Embryonic facial prominence (tissue), 1 donor: ENCODE measurements around the gene CKS2.
A peak's percentile ranks its signal among the peaks of the same experiment; 100 is the strongest.
"Not testable (repeated sequence)": the region's sequence is repeated elsewhere in the genome, so short reads cannot be mapped to it uniquely, and the experiment has no call there.

Experiments used
- DNase-seq: peaks from one replicate; pipeline ENCODE4 v3.0.0-alpha.2; 2016; ENCODE audit errors: extremely low spot score

CKS2 gene

DNA sequence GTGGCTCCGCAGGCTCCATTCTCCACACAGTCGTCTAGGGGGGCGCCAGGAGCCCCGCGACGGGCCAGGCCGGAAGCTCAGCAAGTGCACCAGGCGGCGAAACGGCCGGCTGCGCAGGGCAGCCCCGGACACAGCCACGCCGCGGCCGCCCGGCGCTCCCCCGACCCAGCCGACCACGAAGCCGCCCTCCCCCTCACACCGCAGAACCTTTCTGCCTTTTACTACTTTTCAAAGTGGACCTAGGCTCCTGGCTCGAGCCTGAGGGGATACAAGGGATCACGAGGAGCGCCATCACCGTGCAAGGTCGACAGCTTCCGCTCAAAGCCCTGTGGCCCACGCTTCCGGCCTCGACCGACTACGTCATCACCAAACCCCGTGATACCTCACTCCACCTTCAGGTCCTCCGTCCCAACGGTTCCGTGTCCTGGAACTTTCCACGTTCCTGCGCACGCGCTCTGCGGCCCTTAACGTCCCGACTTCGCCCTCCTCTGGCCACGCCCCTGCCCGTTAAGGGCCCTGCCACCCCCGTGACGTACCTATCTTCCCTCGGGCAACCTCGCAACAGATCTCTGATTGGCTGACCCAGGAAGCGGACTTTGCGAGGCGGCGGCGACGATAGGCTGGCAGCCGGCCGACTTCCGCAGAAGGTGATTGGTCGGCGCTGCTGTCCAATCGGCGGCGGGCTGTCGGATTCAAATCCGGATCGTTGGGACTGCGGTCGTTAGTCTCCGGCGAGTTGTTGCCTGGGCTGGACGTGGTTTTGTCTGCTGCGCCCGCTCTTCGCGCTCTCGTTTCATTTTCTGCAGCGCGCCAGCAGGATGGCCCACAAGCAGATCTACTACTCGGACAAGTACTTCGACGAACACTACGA, at the start of gene CKS2:
Gene CKS2 (plus strand): TSS at position 721 of the 871 bp plus-strand sequence. CDS start 98 bp downstream, at position 819.
- DNase-seq, result peak; percentile 100

DNA sequence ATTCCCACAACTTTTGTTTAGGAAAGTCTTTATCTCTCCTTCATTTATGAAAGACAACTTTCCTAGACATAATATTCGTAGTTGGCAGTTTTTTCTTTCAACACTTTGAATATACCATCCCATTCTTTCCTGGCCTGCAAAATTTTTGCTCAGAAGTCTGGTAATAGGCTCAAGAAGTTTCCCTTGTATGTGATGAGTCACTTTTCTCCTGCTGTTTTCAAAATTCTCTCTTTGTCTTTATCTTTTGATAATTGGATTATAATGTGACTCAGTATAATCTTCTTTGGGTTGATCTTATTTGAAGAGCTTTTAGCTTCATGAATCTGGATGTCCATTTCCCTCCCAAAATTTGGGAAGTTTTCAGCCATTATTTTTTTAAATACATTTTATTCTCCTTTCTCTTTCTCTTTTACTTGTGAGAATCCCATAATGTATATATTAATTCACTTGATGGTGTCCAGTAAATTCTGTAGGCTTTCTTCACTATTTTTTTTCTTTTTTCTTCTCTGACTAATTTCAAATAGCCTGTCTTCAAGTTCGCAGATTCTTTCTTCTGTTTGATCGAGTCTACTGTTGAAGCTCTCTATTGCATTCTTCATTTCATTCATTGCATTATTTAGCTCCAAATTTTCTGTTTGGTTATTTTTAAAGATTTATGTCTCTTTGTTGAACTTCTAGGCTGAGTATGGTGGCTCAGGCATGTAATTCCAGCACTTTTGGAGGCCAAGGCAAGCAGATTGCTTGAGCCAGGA, 37.3 kb upstream of the CKS2 start:
- no peak for DNase-seq

GRCh38 chr9:89274838-89275237, 36.2 kb upstream of the CKS2 start:
- no peak for DNase-seq

DNA sequence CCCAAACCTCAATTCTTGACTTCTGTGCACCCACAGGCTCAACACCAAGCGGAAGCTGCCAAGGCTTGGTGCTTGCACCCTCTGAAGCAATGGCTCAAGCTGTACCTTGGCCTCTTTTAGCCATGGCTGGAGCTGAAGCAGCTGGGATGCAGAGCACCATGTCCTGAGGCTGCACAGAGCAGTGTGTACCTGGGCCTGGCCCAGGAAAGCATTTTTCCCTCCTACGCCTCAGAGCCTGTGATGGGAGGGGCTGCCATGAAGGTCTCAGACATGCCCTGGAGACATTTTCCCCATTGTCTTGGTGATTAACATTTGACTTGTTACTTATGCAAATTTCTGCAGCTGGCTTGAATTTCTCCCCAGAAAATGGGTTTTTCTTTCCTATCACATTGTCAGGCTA, 35.0 kb upstream of the CKS2 start:
- not testable (repeated sequence) for DNase-seq

DNA sequence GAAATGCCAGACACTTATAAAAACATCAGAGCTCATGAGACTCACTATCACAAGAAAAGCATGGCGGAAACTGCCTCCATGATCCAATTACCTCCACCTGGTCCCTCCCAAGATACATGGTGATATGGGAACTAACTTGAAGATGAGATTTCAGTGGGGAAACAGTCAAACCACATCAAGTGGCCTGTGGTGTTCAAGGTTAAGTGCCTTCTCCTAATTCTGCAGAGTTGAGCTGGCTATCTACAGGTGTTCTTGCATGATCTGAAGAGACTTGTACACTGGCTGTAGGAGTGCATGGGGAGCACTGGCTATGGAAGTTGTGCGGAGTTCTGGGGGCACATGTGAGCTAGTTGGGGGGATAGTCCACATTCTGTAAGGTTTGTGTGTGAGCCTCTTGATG, 34.0 kb upstream of the CKS2 start:
- DNase-seq, result no peak

DNA sequence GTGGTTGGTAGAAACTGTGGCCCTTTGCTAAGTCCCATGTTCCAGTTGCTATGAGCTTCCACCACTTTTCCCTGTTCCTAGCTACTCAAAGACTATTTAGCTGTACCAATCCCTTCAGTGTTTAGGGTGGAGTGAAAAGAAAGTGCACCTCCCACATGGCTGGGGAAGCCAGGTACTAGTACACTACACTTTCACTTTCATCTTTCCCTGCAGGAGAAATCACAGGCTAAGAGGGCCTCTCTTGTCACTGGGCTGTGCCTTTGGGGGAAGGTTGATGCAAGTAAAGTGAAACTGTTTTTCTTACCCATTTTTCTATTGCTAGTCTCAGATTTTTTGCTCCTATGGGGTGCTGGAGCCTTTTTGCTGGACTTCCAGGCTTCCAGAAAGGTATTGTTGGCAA, 33.5 kb upstream of the CKS2 start:
- DNase-seq, result no peak

GRCh38 chr9:89278551-89278950, 32.4 kb upstream of the CKS2 start:
- no peak for DNase-seq

- DNase-seq, result peak; percentile 20
Measured at GRCh38 chr9:89278997-89279739, 31.8 kb upstream of the CKS2 start.

DNA sequence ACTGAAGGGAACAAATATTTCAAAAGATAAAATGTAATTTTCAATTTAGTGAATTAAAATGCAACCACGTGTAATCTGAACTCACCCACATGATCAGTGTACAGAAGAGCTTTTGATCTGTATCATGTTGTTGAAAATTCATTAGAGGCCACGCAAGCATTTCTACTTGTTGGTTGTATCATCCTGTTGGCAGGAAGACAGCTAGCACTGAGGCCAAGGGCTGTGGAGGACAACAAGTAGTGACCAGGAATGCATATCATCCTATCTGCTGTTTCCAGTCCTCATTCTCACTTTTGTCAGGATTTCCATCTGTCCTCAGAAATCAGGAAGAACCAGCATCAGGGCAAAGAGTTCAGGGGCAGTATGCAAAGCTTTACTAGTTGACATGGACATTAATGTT, 29.9 kb upstream of the CKS2 start:
- no peak for DNase-seq

GRCh38 chr9:89282248-89282968, 28.6 kb upstream of the CKS2 start:
- DNase-seq, result not testable (repeated sequence)

DNA sequence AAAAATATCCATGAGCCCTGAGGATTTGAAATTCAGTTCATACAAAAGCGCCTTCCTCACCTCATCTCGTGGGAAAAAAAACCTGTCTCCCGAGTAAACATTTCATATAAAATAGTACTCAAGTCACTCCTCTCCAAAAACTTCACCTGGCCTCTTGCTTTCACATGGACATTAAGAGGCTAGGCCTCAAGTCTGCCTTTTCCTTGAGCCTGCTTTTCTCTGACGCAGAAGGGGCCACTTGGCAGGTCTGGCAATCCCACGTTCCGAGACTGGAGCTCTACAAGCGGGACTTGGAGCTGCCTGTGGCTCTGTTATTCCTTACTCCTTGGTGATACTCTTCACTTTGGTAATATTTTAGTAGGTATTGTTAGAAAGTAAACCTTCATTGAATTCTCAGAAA, 26.9 kb upstream of the CKS2 start:
- DNase-seq, result no peak

DNA sequence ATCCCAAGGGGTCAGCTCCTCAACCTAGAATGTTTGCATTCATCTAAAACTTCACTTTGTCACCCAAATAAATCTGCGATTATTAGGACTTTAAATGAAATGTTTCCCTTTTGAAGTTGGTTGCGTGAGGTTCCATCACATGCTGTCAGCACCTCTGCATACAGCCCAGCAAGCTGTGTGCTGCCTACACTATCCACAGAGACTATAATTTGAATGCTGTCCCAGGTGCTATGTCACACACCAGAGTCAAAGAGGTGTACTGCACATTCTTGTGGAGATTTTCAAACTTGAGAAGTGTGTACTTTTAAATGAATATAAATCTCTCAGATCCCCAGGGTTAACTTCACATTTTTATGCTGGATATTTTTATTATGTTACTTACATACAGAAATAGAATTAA, 19.3 kb upstream of the CKS2 start:
- DNase-seq, result no peak

DNA sequence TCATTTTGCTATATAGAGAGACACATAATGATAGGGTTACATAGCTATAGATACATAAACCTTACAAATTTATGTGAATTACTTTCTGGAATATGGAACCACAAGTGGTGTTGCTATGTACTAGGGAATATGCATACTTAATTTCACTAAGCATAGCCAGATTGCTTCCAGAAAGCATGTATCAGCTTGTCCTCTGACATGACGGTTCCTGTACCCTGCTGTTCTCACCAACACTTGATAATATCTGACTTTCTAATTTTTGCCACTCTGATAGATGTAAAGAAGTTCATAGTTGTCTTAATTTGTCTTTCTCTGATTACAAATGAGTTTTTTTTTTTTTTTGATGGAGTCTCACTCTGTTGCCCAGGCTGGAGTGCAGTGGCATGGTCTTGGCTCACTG, 18.0 kb upstream of the CKS2 start:
- DNase-seq, result no peak

GRCh38 chr9:89295400-89295799, 15.6 kb upstream of the CKS2 start:
- no peak for DNase-seq

- not testable (repeated sequence) for DNase-seq
Measured at GRCh38 chr9:89301996-89302395, 9.0 kb upstream of the CKS2 start.

GRCh38 chr9:89304020-89304833, 6.8 kb upstream of the CKS2 start:
- DNase-seq, result no peak

DNA sequence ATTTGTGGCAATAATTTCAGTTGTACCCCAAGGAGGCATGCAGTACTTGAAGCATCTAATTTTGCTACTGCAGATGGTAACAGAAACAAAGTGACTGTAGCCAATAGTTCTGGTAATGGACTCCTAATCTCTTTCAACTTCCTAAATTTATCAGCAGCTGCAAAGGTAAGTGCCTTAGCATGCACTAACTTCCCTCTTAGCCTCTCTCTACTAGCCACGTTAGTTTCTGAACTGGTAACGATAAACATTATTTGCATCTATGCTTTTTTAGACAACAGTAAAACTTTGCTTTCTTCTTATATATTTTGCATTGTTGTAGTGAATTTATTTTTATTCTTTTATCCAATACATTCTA, 6.2 kb upstream of the CKS2 start:
- no peak for DNase-seq

DNA sequence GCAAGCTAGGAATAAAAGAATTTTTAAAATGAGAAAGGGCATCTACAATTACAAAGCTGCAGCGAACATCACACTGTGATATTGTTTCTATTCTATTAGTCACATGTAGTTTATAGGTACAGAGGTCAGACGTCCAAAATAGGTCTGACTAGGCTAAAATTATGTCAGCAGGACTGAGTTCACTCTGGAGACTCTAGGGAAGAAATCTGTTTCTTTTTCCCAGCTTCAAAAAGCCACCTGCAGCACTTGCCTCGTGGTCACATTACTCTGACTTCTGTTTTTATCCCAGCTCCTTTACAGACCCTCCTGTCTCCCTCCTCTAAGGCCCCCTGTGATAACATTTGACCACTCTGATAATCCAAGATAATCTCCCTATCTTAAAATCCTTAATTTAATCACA, 5.1 kb upstream of the CKS2 start:
- DNase-seq, result no peak

GRCh38 chr9:89309166-89309565, 1.8 kb upstream of the CKS2 start:
- DNase-seq, result no peak

DNA sequence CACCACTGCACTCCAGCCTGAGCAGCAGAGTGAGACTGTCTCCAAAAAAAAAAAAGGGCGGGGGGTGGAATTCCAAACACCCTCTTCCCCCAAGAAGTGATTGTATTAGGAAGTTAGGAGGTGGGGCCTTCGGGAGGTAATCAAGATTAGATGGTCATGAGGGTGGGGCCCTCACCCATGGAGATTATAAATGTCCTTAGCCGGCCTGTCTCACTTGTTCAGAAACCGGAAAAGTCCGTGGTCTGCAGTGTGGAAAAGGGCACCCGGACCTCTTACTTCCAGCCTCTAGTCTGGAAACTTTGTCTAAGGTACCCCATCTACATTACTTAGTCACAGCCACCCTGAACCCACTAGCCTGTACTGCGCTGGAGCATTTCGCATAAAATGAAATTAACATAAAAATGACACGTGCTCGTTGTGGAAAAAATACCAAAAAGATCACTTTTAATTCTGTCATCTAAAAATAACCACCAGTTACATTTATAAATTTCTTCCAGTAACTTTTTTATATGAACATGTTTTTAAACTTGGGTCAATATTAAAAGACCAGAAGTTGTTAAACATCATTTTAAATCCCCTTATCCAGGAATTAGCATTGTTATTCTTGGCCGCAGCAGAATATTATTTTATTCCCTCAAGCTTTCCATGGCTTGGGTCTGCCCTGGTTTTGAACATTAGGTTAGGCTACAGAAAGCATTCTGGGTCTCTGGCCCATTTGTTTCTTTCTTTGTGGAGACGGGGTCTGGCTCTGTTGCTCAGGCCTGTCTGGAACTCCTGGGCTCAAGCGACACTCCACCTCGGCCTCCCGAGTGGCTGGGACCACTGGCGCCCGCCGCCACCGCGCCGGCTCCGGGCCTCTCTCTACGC, 1.2 kb upstream of the CKS2 start:
- no peak for DNase-seq
